HepG2 (cell line): Measurements from ENCODE around the gene RIPOR3.

Experiments
- ATF7 ChIP-seq, 2 experiments: fragments of 450-650 bp in 1 of 2; sonication (generic) in 1 of 2; formaldehyde crosslinking in 1 of 2; IDR thresholded peaks; 2 replicates each; pipeline versions ENCODE4 v1.4.0 to v1.6.1; 2016 to 2020; ENCODE audit warnings: antibody characterized with exemption in 1 of 2, mild to moderate bottlenecking in 1 of 2, missing genetic modification reagents in 1 of 2
- EED ChIP-seq: sonication (generic); formaldehyde crosslinking; IDR thresholded peaks from 2 replicates; pipeline ENCODE4 v1.5.0; 2020; ENCODE audit warnings: mild to moderate bottlenecking, missing genetic modification reagents
- EZH2 ChIP-seq: conservative IDR thresholded peaks from 2 replicates; pipeline ENCODE4 v1.6.1; 2012; ENCODE audit warnings: mild to moderate bottlenecking, low read depth, low read length, moderate library complexity
- JUNB ChIP-seq: sonication (generic); formaldehyde crosslinking; IDR thresholded peaks from 2 replicates; pipeline ENCODE4 v1.8.0; 2022; ENCODE audit warnings: missing genetic modification reagents, mild to moderate bottlenecking, borderline replicate concordance
- MAFF ChIP-seq: IDR thresholded peaks from 2 replicates; pipeline ENCODE4 v1.6.1; 2011; ENCODE audit warnings: low read depth, low read length, improper control_type of control experiment
- MAFK ChIP-seq, 2 experiments: IDR thresholded peaks in 1 of 2; conservative IDR thresholded peaks in 1 of 2; 2 replicates each; pipeline ENCODE4 v1.6.1; 2011; ENCODE audit warnings: improper control_type of control experiment in 2 of 2, low read length in 2 of 2
- POLR2AphosphoS5 ChIP-seq: IDR thresholded peaks from 2 replicates; pipeline ENCODE4 v1.6.1; 2012; ENCODE audit warnings: low read depth, low read length
- SP2 ChIP-seq: sonication (generic); formaldehyde crosslinking; IDR thresholded peaks from 2 replicates; pipeline ENCODE4 v1.5.1; 2020; ENCODE audit warnings: mild to moderate bottlenecking, missing genetic modification reagents
- TBX2 ChIP-seq: sonication (generic); formaldehyde crosslinking; IDR thresholded peaks from 2 replicates; pipeline ENCODE4 v1.5.0; 2020; ENCODE audit warnings: missing genetic modification reagents, mild to moderate bottlenecking, borderline replicate concordance
- TOPORS ChIP-seq: sonication (generic); formaldehyde crosslinking; IDR thresholded peaks from 2 replicates; pipeline ENCODE4 v1.8.0; 2023; ENCODE audit warnings: mild to moderate bottlenecking, missing genetic modification reagents
- TRIM24 ChIP-seq: sonication (generic); formaldehyde crosslinking; IDR thresholded peaks from 2 replicates; pipeline ENCODE4 v1.8.0; 2022; ENCODE audit warnings: mild to moderate bottlenecking, missing genetic modification reagents
- TF ChIP-seq, protein P1 (sequence below): sonication (generic); formaldehyde crosslinking; IDR thresholded peaks from 2 replicates; pipeline ENCODE4 v1.4.0; 2020; ENCODE audit warnings: missing genetic modification reagents, mild to moderate bottlenecking, borderline replicate concordance
- TF ChIP-seq, protein P2 (sequence below): sonication (generic); formaldehyde crosslinking; IDR thresholded peaks from 2 replicates; pipeline ENCODE4 v1.5.0; 2020; ENCODE audit warnings: mild to moderate bottlenecking, missing genetic modification reagents, moderate library complexity
- TF ChIP-seq, protein P3 (sequence below): sonication (generic); formaldehyde crosslinking; IDR thresholded peaks from 2 replicates; pipeline ENCODE4 v1.4.0; 2020; ENCODE audit warnings: mild to moderate bottlenecking, missing genetic modification reagents

DNA sequence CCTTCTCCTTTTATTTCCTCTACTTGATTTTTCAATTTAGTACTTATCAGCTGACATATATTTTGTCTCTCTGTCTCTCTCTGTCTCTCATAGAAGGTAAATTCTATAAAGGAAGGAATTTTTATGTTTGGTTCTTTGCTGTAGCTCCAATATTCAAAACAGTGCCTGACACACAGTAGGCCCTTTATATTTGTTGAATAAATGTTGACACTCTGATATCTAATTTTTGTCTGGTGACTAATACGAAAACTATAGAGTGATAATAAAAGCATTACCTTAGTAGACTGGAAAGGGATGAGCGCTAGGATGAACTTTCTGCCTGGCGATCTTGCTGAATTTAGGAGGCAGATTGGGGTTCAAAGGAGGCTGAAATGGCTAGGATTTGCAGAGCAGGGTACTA lies 138.4 kb downstream of the RIPOR3 start:
- no peak for TF ChIP-seq JUNB (CRISPR knock-in tag)
- no peak for TF ChIP-seq MAFF
- TF ChIP-seq EZH2 = no peak
- no peak for TF ChIP-seq MAFK (conservative IDR thresholded peaks at IDR 0.05 in 1 of 2, IDR thresholded peaks at IDR 0.05 in 1 of 2; ENCODE audit: low read length in 2 of 2)
- TF ChIP-seq ATF7 (IDR thresholded peaks at IDR 0.05) = no peak
- TF ChIP-seq ATF7 (CRISPR knock-in tag; IDR thresholded peaks at IDR 0.05) = no peak
- no peak for TF ChIP-seq SP2
- no peak for TF ChIP-seq TBX2 (CRISPR knock-in tag)
- TF ChIP-seq EED = no peak
- no peak for TF ChIP-seq POLR2AphosphoS5
- no peak for TF ChIP-seq TRIM24 (CRISPR knock-in tag)
- TF ChIP-seq, protein P1, sequence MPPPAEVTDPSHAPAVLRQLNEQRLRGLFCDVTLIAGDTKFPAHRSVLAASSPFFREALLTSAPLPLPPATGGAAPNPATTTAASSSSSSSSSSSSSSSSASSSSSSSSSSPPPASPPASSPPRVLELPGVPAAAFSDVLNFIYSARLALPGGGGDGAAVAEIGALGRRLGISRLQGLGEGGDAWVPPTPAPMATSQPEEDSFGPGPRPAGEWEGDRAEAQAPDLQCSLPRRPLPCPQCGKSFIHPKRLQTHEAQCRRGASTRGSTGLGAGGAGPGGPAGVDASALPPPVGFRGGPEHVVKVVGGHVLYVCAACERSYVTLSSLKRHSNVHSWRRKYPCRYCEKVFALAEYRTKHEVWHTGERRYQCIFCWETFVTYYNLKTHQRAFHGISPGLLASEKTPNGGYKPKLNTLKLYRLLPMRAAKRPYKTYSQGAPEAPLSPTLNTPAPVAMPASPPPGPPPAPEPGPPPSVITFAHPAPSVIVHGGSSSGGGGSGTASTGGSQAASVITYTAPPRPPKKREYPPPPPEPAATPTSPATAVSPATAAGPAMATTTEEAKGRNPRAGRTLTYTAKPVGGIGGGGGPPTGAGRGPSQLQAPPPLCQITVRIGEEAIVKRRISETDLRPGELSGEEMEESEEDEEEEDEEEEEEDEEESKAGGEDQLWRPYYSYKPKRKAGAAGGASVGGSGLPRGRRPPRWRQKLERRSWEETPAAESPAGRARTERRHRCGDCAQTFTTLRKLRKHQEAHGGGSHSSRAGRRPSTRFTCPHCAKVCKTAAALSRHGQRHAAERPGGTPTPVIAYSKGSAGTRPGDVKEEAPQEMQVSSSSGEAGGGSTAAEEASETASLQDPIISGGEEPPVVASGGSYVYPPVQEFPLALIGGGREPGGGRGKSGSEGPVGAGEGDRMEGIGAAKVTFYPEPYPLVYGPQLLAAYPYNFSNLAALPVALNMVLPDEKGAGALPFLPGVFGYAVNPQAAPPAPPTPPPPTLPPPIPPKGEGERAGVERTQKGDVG (CRISPR knock-in tag) = no peak
- TF ChIP-seq, protein P2, sequence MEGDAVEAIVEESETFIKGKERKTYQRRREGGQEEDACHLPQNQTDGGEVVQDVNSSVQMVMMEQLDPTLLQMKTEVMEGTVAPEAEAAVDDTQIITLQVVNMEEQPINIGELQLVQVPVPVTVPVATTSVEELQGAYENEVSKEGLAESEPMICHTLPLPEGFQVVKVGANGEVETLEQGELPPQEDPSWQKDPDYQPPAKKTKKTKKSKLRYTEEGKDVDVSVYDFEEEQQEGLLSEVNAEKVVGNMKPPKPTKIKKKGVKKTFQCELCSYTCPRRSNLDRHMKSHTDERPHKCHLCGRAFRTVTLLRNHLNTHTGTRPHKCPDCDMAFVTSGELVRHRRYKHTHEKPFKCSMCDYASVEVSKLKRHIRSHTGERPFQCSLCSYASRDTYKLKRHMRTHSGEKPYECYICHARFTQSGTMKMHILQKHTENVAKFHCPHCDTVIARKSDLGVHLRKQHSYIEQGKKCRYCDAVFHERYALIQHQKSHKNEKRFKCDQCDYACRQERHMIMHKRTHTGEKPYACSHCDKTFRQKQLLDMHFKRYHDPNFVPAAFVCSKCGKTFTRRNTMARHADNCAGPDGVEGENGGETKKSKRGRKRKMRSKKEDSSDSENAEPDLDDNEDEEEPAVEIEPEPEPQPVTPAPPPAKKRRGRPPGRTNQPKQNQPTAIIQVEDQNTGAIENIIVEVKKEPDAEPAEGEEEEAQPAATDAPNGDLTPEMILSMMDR = no peak
- TF ChIP-seq TOPORS (CRISPR knock-in tag) = no peak
- TF ChIP-seq, protein P3, sequence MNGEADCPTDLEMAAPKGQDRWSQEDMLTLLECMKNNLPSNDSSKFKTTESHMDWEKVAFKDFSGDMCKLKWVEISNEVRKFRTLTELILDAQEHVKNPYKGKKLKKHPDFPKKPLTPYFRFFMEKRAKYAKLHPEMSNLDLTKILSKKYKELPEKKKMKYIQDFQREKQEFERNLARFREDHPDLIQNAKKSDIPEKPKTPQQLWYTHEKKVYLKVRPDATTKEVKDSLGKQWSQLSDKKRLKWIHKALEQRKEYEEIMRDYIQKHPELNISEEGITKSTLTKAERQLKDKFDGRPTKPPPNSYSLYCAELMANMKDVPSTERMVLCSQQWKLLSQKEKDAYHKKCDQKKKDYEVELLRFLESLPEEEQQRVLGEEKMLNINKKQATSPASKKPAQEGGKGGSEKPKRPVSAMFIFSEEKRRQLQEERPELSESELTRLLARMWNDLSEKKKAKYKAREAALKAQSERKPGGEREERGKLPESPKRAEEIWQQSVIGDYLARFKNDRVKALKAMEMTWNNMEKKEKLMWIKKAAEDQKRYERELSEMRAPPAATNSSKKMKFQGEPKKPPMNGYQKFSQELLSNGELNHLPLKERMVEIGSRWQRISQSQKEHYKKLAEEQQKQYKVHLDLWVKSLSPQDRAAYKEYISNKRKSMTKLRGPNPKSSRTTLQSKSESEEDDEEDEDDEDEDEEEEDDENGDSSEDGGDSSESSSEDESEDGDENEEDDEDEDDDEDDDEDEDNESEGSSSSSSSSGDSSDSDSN (CRISPR knock-in tag) = no peak
